Brain microvascular endothelial cell (primary cell): Measurements from ENCODE around the gene NCKAP1.

Source experiments
- DNase-seq: peaks from one replicate; pipeline ENCODE4 v3.0.0-alpha.2; 2020
- H3K27ac ChIP-seq: fragments of 250-450 bp; sonication (Bioruptor Pico); 2 replicates; pipeline ENCODE4 v1.5.1; 2020; ENCODE audit warnings: mild to moderate bottlenecking, moderate library complexity
- H3K27me3 ChIP-seq: fragments of 250-450 bp; sonication (Bioruptor Pico); replicated peaks from 2 replicates; pipeline ENCODE4 v1.5.1; 2020; ENCODE audit warnings: mild to moderate bottlenecking
- H3K36me3 ChIP-seq: fragments of 250-450 bp; sonication (Bioruptor Pico); replicated peaks from 2 replicates; pipeline ENCODE4 v1.5.1; 2020; ENCODE audit warnings: mild to moderate bottlenecking
- H3K4me3 ChIP-seq: 2 replicates; pipeline ENCODE4 v1.5.1; 2011; ENCODE audit warnings: low read depth, mild to moderate bottlenecking, control low read depth, low read length, moderate library complexity
- in situ Hi-C: cut with HindIII; loops from 2 replicates; pipeline ENCODE4 v1.10.0; 2017; ENCODE audit warnings: low sequenced_read_pairs, low pct_ligation_motif_present
- TF ChIP-seq, protein P1 (sequence below): IDR thresholded peaks from 2 replicates; pipeline ENCODE4 v1.5.1; 2011; ENCODE audit warnings: low read depth, mild to moderate bottlenecking, moderate library complexity, low read length, control low read depth, inconsistent platforms; ENCODE audit errors: missing control alignments

The NCKAP1 gene

GRCh38 chr2:183034806-183035205, 3.5 kb downstream of the NCKAP1 start:
- no peaks in the 10 kb centered on the region for H3K36me3 ChIP-seq
- peak overlapping the region; percentile 1 for H3K27ac ChIP-seq
- peak; percentile 27 for DNase-seq
- H3K27me3 ChIP-seq, result no peaks in the 10 kb centered on the region
- TF ChIP-seq, protein P1, sequence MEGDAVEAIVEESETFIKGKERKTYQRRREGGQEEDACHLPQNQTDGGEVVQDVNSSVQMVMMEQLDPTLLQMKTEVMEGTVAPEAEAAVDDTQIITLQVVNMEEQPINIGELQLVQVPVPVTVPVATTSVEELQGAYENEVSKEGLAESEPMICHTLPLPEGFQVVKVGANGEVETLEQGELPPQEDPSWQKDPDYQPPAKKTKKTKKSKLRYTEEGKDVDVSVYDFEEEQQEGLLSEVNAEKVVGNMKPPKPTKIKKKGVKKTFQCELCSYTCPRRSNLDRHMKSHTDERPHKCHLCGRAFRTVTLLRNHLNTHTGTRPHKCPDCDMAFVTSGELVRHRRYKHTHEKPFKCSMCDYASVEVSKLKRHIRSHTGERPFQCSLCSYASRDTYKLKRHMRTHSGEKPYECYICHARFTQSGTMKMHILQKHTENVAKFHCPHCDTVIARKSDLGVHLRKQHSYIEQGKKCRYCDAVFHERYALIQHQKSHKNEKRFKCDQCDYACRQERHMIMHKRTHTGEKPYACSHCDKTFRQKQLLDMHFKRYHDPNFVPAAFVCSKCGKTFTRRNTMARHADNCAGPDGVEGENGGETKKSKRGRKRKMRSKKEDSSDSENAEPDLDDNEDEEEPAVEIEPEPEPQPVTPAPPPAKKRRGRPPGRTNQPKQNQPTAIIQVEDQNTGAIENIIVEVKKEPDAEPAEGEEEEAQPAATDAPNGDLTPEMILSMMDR, result no peak
- H3K4me3 ChIP-seq, result no peak overlapping the region
- in situ Hi-C loops, result no loop called here

GRCh38 chr2:183033951-183034350, 4.3 kb downstream of the NCKAP1 start:
- no peak for DNase-seq
- H3K27me3 ChIP-seq, result no peaks in the 10 kb centered on the region
- TF ChIP-seq, protein P1, result no peak
- H3K4me3 ChIP-seq, result no peak overlapping the region
- no peak overlapping the region for H3K27ac ChIP-seq
- in situ Hi-C loops, result no loop called here
- no peaks in the 10 kb centered on the region for H3K36me3 ChIP-seq

- DNase-seq, result no peak
- Histone ChIP-seq H3K36me3 (no peaks in the 10 kb centered on the region), H3K27ac (no peak overlapping the region), H3K4me3 (no peak overlapping the region), H3K27me3 (no peaks in the 10 kb centered on the region)
- in situ Hi-C loops, result no loop called here
- TF ChIP-seq, protein P1, result no peak
These were observed 6.1 kb downstream of the NCKAP1 start for GRCh38 chr2:183031911-183032794.

GRCh38 chr2:183029219-183029618, 9.0 kb downstream of the NCKAP1 start:
- in situ Hi-C loops, result no loop called here
- Histone ChIP-seq H3K27ac (no peak overlapping the region), H3K36me3 (no peaks in the 10 kb centered on the region), H3K27me3 (no peaks in the 10 kb centered on the region), H3K4me3 (no peak overlapping the region)
- TF ChIP-seq, protein P1, result no peak
- DNase-seq, result no peak

GRCh38 chr2:183028108-183028507, 10.1 kb downstream of the NCKAP1 start:
- in situ Hi-C loops, result no loop called here
- Histone ChIP-seq H3K36me3 (no peaks in the 10 kb centered on the region), H3K27me3 (no peaks in the 10 kb centered on the region), H3K4me3 (no peak overlapping the region), H3K27ac (no peak overlapping the region)
- TF ChIP-seq, protein P1, result no peak
- no peak for DNase-seq
